ENCODE measurements around the gene PDE4D.

DNA sequence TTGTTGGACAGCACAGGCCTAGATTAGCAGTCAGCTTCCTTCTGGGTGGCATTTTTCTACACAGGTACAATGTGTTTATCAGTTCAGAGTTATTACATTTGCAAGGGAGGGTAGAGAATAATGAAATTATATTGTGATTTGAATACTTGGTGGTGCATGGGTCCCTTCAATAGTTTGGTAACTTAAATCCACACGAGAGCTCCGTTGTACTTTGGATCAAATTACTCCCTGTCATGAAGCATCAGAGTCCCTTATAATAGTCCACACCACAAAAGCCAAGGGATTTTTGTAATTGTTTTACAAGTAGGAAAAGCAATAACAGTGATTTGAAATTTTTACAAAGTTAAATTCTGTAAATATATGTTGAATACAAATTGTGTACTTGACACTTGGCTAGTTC, 552.4 kb downstream of the PDE4D start:
- no peak for TF ChIP-seq POLR2A (IDR thresholded peaks at IDR 0.05)
- TF ChIP-seq, protein P1, sequence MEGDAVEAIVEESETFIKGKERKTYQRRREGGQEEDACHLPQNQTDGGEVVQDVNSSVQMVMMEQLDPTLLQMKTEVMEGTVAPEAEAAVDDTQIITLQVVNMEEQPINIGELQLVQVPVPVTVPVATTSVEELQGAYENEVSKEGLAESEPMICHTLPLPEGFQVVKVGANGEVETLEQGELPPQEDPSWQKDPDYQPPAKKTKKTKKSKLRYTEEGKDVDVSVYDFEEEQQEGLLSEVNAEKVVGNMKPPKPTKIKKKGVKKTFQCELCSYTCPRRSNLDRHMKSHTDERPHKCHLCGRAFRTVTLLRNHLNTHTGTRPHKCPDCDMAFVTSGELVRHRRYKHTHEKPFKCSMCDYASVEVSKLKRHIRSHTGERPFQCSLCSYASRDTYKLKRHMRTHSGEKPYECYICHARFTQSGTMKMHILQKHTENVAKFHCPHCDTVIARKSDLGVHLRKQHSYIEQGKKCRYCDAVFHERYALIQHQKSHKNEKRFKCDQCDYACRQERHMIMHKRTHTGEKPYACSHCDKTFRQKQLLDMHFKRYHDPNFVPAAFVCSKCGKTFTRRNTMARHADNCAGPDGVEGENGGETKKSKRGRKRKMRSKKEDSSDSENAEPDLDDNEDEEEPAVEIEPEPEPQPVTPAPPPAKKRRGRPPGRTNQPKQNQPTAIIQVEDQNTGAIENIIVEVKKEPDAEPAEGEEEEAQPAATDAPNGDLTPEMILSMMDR (IDR thresholded peaks at IDR 0.05): no peak
